Measurements from ENCODE around the gene TMX2. TPM values are rescaled to one million over a fixed set of nuclear protein-coding genes. Genes with fewer than 3 reads are reported as not detected.

TMX2 gene
- polyA plus RNA-seq, 2 of the 4 experiments (the other 2 are of a cell fraction): 140 to 168 TPM

DNA sequence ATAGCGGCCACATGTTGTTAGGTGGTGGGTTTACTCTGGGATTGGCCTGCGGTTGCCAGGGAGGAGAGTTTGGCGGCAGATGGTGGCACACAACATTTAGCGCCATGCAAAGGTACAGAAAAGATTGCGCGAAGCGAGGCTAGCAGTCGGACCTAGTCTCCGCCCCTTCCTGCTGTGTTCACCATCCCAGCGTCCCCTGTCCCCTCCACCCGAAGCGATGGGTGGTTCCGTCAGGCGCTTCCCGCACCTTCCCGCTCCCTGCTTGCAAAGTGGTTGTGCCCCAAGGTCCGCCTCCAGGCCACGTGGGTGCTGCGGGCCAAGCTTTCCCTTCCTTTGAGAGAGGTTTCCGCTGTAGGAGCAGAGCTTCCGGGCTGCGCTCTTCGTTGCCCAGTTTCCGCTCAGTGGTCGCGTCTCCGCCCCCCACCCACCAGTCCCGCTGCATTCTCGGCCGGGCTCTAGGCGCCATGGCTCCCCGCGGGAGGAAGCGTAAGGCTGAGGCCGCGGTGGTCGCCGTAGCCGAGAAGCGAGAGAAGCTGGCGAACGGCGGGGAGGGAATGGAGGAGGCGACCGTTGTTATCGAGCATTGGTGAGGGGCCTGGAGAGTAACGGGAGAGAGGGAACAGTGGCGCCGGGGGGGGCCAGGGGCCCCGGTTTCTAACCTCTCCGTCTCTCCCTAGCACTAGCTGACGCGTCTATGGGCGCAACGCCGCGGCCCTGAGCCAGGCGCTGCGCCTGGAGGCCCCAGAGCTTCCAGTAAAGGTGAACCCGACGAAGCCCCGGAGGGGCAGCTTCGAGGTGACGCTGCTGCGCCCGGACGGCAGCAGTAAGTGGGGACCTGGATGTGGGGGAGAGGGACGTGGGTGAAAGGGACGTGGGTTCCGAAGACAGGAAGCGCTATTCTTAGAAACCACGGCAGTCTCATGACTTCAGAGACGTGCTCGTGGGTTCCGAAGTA is 29.0 kb downstream of the TMX2 start, which contains the start of gene SELENOH (continued):
- TF ChIP-seq CEBPB (IDR thresholded peaks at IDR 0.05): peak in 1 of 2 experiments; percentile 48; a peak in 1 of 4 replicates
- TF ChIP-seq ZFP36 (IDR thresholded peaks at IDR 0.05; ENCODE audit: borderline replicate concordance, partially characterized antibody): no peak
- TF ChIP-seq, protein P1, sequence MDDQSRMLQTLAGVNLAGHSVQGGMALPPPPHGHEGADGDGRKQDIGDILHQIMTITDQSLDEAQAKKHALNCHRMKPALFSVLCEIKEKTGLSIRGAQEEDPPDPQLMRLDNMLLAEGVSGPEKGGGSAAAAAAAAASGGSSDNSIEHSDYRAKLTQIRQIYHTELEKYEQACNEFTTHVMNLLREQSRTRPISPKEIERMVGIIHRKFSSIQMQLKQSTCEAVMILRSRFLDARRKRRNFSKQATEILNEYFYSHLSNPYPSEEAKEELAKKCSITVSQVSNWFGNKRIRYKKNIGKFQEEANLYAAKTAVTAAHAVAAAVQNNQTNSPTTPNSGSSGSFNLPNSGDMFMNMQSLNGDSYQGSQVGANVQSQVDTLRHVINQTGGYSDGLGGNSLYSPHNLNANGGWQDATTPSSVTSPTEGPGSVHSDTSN (IDR thresholded peaks at IDR 0.05): peak; percentile 66; the same call in 1 of the 2 replicates
- TF ChIP-seq SREBF2 (IDR thresholded peaks at IDR 0.05): no peak
- TF ChIP-seq, protein P2, sequence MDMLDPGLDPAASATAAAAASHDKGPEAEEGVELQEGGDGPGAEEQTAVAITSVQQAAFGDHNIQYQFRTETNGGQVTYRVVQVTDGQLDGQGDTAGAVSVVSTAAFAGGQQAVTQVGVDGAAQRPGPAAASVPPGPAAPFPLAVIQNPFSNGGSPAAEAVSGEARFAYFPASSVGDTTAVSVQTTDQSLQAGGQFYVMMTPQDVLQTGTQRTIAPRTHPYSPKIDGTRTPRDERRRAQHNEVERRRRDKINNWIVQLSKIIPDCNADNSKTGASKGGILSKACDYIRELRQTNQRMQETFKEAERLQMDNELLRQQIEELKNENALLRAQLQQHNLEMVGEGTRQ (IDR thresholded peaks at IDR 0.05): peak; percentile 89
- no peak for TF ChIP-seq CBX8 (IDR thresholded peaks at IDR 0.05)
- no peak for TF ChIP-seq BHLHE40 (IDR thresholded peaks at IDR 0.05; ENCODE audit: low read depth, low read length)
- no peak for TF ChIP-seq CHD4 (IDR thresholded peaks at IDR 0.05; ENCODE audit: borderline replicate concordance)
- TF ChIP-seq RAD21 (conservative IDR thresholded peaks at IDR 0.05 in 1 of 2, IDR thresholded peaks at IDR 0.05 in 1 of 2): peak in 1 of 2 experiments; percentile 18; a peak in 2 of 5 replicates
- TF ChIP-seq, protein P3, sequence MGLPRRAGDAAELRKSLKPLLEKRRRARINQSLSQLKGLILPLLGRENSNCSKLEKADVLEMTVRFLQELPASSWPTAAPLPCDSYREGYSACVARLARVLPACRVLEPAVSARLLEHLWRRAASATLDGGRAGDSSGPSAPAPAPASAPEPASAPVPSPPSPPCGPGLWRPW (IDR thresholded peaks at IDR 0.05): no peak
- TF ChIP-seq, protein P4, sequence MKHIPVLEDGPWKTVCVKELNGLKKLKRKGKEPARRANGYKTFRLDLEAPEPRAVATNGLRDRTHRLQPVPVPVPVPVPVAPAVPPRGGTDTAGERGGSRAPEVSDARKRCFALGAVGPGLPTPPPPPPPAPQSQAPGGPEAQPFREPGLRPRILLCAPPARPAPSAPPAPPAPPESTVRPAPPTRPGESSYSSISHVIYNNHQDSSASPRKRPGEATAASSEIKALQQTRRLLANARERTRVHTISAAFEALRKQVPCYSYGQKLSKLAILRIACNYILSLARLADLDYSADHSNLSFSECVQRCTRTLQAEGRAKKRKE (CRISPR knock-in tag; IDR thresholded peaks at IDR 0.05; ENCODE audit: low read depth): no peak
- TF ChIP-seq, protein P5, sequence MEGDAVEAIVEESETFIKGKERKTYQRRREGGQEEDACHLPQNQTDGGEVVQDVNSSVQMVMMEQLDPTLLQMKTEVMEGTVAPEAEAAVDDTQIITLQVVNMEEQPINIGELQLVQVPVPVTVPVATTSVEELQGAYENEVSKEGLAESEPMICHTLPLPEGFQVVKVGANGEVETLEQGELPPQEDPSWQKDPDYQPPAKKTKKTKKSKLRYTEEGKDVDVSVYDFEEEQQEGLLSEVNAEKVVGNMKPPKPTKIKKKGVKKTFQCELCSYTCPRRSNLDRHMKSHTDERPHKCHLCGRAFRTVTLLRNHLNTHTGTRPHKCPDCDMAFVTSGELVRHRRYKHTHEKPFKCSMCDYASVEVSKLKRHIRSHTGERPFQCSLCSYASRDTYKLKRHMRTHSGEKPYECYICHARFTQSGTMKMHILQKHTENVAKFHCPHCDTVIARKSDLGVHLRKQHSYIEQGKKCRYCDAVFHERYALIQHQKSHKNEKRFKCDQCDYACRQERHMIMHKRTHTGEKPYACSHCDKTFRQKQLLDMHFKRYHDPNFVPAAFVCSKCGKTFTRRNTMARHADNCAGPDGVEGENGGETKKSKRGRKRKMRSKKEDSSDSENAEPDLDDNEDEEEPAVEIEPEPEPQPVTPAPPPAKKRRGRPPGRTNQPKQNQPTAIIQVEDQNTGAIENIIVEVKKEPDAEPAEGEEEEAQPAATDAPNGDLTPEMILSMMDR (IDR thresholded peaks at IDR 0.05): no peak
- TF ChIP-seq, protein P6, sequence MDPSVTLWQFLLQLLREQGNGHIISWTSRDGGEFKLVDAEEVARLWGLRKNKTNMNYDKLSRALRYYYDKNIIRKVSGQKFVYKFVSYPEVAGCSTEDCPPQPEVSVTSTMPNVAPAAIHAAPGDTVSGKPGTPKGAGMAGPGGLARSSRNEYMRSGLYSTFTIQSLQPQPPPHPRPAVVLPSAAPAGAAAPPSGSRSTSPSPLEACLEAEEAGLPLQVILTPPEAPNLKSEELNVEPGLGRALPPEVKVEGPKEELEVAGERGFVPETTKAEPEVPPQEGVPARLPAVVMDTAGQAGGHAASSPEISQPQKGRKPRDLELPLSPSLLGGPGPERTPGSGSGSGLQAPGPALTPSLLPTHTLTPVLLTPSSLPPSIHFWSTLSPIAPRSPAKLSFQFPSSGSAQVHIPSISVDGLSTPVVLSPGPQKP (IDR thresholded peaks at IDR 0.05; ENCODE audit: low read depth, low read length): no peak
- no peak for TF ChIP-seq TP53 (CRISPR knock-in tag; IDR thresholded peaks at IDR 0.05)
- TF ChIP-seq ZNF302 (CRISPR knock-in tag; IDR thresholded peaks at IDR 0.05): no peak
- TF ChIP-seq POLR2A (IDR thresholded peaks at IDR 0.05; ENCODE audit: low read length): peak; percentile 53
- TF ChIP-seq HOXA7 (CRISPR knock-in tag; IDR thresholded peaks at IDR 0.05): 0 out of 2 replicates have a peak, but pooled peaks have one; percentile 73
- no peak for TF ChIP-seq HOXB5 (CRISPR knock-in tag; IDR thresholded peaks at IDR 0.05)
- TF ChIP-seq, protein P7, sequence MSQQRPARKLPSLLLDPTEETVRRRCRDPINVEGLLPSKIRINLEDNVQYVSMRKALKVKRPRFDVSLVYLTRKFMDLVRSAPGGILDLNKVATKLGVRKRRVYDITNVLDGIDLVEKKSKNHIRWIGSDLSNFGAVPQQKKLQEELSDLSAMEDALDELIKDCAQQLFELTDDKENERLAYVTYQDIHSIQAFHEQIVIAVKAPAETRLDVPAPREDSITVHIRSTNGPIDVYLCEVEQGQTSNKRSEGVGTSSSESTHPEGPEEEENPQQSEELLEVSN (IDR thresholded peaks at IDR 0.05; ENCODE audit: borderline replicate concordance, low read depth): peak; percentile 89
- TF ChIP-seq HDAC2 (IDR thresholded peaks at IDR 0.05): 0 out of 2 replicates have a peak, but pooled peaks have one; percentile 35
- TF ChIP-seq HEYL (CRISPR knock-in tag; IDR thresholded peaks at IDR 0.05): no peak
- no peak for TF ChIP-seq NPAS2 (CRISPR knock-in tag; IDR thresholded peaks at IDR 0.05; ENCODE audit: borderline replicate concordance)
